NCI-H1436 (cell line): Measurements from ENCODE around the gene TCP1.
A peak's percentile ranks its signal among the peaks of the same experiment; 100 is the strongest.
"Not testable (repeated sequence)": the region's sequence is repeated elsewhere in the genome, so short reads cannot be mapped to it uniquely, and the experiment has no call there.

Experiments used
- DNase-seq: peaks from one replicate; lab custom pipeline; 2025; lab: John Stamatoyannopoulos, UW

Gene TCP1

GRCh38 chr6:159789377-159790148 is at the start of gene TCP1:
Gene TCP1, minus strand, starts transcription at chr6:159789602. Its CDS starts 134 bp downstream, at chr6:159789468.
- DNase-seq = peak; percentile 99

GRCh38 chr6:159838020-159838744 is 48.8 kb upstream of the TCP1 start:
- no peak for DNase-seq

GRCh38 chr6:159837511-159837910 is 48.1 kb upstream of the TCP1 start:
- no peak for DNase-seq

GRCh38 chr6:159836718-159837490 is 47.5 kb upstream of the TCP1 start:
- DNase-seq = no peak

- no peak for DNase-seq
Measured at GRCh38 chr6:159833997-159834603, 44.7 kb upstream of the TCP1 start.

- DNase-seq = no peak
Measured at GRCh38 chr6:159833556-159833955, 44.2 kb upstream of the TCP1 start.

- no peak for DNase-seq
Measured at GRCh38 chr6:159832946-159833345, 43.5 kb upstream of the TCP1 start.

GRCh38 chr6:159831373-159831679 is 41.9 kb upstream of the TCP1 start:
- DNase-seq = no peak

GRCh38 chr6:159830501-159831372 is 41.3 kb upstream of the TCP1 start:
- DNase-seq = no peak

GRCh38 chr6:159829526-159829925 is 40.1 kb upstream of the TCP1 start:
- DNase-seq = no peak

- no peak for DNase-seq
Measured at GRCh38 chr6:159828074-159828473, 38.7 kb upstream of the TCP1 start.

GRCh38 chr6:159826968-159827647 is 37.7 kb upstream of the TCP1 start:
- DNase-seq = no peak

- DNase-seq = no peak
Measured at GRCh38 chr6:159826004-159826403, 36.6 kb upstream of the TCP1 start.

GRCh38 chr6:159824690-159825089 is 35.3 kb upstream of the TCP1 start:
- not testable (repeated sequence) for DNase-seq

GRCh38 chr6:159823953-159824352 is 34.6 kb upstream of the TCP1 start:
- no peak for DNase-seq

GRCh38 chr6:159821726-159822125 is 32.3 kb upstream of the TCP1 start:
- no peak for DNase-seq

GRCh38 chr6:159821122-159821521 is 31.7 kb upstream of the TCP1 start:
- DNase-seq = no peak

- DNase-seq = no peak
Measured at GRCh38 chr6:159819932-159820640, 30.7 kb upstream of the TCP1 start.

- DNase-seq = no peak
Measured at GRCh38 chr6:159819098-159819497, 29.7 kb upstream of the TCP1 start.
